SIG-M5 (cell line): ENCODE data around the gene TMEM117.
"Not testable (repeated sequence)": the region's sequence is repeated elsewhere in the genome, so short reads cannot be mapped to it uniquely, and the experiment has no call there.

Experiments
- DNase-seq: peaks from one replicate; lab custom pipeline; 2025; lab: John Stamatoyannopoulos, UW

The TMEM117 gene

DNA sequence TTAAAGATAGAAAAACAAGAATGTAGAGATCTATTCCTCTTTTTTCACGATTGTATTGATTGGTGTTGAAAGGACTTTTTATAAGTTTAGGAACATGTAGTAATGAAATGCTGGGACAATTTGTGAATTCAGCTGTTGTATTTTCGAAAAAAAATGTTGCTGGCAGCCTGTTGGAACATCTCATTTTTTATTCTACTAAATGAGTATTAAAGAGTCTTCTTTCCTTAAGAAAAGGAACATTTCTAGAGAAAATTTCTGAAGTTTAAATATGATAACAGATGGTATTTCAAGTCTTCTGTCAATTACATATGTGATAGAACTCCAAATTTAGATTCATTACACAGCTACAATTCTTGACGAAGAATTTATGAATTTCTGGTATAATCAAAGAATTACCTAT is 189.6 kb downstream of the TMEM117 start:
- DNase-seq, result no peak

DNA sequence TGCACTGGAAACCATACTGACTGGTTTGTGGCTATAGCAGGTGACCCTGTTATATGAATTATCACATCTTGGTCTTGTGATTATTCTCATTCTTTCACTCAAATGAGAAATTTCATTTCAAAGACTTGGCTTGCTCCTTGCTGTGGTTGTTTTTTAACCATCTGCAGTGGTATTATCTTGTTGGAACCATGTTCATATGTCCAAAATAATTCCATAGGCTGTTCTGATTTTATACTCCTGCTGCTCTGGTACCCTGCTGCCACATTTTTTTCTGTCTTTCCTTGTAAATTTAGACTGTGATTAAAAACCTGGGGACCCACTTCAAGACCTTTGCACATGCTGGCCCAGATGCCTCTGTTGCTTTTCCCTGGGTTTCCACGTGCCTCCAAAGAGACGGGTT is 190.2 kb downstream of the TMEM117 start:
- no peak for DNase-seq

DNA sequence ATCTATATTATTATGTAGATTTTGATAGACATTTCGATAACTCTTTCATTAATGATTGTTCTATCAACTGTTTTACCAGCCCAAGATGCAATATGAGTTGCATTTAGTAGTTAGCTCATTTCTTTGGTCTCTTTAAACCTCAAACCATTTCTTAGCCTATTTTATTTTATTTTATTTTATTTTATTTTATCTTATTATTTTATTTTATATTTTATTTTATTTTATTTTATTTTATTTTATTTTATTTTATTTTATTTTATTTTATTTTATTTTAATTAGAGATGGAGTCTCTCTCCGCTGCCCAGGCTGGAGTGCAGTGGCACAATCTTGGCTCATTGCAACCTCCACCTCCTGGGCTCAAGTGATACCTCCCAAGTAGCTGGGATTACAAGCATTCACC is 191.0 kb downstream of the TMEM117 start:
- not testable (repeated sequence) for DNase-seq

DNA sequence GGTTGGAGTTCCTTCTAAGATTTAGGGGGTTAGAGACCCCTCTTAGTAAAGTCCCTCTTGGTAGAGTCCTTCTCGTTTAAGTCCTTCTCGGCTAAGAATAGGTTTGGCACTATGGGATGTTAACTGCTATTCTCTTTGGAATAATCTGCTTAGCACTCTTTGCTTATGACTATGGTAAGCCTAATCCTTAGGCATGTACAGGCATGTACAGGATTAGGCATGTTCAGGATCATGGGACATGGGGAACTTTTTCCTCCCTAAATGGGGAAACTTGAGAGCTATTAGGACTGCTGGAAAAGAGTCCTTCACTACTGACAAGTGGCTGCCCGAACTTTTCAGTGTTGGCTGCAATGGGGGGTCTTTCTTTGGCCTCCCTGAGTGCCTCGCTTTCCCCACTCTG is 193.3 kb downstream of the TMEM117 start:
- no peak for DNase-seq

DNA sequence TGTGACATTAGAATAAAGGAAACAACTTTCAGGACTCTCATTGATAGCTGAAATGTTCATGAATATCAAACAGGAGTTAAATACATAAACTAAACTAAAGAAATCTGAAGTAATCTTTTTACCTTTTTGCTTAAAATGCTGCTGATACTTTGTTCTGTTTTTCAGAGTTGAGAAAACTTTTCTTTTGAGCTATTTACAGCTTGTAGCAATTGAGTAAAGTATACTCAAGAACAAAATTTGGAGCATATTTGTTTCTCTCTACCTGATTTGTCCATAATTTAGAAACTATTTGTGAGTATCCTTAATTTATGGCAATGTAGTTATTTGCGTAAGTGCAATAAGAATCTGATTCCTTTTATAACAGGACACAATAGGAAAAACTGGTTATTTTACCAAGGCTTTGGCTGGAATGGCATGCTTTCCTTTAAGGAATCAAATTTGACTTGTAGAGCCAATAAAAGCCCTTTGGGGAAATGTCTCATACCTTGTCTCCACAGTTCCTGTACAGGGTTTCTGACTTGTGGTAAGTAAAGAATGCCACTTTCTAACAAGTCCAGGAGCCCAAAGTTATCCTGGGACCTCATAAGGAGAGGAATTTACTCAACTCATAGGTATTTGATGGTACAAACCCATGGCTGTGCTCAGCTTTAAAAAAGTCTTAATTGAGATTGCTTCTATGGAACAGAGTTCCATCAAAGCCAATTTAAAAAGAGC is 195.7 kb downstream of the TMEM117 start:
- no peak for DNase-seq

DNA sequence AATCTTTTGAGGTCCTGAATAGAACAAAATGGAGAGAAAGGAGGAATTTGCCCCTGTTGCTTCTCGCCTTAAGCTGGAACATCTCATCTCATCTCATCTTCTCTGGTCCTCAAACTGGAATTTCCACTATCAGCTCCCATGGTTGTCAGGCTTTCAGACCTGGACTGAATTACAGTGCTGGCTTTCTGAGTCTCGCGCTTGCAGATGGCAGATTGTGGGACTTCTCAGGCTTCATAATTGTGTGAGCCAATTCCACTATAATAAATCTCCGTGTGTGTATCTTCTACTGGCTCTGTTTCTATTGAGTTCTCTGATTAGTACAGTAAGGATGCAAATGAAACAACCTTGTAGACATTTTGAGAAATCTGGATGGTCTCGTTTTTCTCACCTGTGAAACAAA is 199.0 kb downstream of the TMEM117 start:
- no peak for DNase-seq

DNA sequence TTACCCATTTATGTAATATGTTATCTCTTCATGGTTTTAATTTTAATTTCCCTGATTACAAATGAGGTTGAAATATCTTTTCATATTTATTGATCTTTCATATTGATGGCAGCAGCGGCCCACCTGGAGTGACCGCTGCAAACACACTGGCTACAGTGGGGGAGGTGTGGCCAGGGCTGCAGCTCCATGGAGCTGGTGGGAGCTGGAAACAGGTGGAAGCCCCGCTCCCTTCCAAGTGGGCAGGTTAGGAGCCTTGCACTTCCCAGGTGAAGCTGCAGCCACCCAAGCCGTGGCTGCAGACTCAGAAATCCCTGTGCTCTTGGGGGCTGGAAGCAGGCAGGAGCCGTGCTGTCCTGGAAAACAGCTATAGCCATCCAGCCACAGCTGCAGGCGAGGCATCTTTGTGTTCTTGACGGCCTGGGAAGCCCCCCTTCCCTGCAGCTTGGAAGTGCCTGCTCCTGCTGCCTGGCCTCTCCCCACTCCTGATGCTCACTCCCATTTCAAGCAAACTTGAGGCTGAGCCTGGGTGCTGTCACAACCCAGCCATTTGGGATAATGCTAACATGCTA is 201.1 kb downstream of the TMEM117 start:
- DNase-seq, result no peak

DNA sequence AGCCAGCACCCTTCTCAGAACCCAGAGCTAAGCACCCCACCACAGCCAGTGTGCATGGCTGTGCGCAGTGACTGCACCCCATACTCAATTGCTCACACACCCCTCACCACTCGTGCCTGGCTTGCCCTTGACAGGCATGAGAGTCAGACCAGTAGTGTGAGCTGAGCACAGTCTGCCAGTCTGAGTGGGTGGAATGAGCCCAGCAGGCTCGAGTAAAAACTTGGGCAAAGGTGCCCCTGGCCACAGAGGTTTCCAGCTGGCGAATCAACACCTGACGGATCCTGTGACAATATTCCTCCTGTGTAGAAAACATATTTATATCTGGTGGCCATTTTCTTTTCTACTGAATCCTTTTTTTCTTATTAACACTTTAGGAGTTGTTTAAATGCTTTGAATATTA is 202.5 kb downstream of the TMEM117 start:
- DNase-seq, result no peak

DNA sequence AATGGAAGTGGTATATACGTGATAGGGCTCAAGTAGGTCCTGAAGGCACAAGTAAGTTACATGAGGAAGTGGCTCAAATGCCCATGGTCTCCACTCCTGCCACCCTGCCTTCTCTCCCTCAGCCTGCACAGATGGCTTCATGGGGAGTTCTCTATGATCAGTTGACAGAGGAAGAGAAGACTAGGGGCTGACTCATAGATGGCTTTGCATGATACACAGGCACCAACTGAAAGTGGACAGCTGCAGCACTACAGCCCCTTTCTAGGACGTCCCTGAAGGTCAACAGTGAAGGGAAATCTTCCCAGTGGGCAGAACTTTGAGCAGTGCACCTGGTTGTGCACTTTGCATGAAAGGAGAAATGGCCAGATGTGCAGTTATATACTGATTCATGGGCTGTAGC is 208.6 kb downstream of the TMEM117 start:
- not testable (repeated sequence) for DNase-seq

DNA sequence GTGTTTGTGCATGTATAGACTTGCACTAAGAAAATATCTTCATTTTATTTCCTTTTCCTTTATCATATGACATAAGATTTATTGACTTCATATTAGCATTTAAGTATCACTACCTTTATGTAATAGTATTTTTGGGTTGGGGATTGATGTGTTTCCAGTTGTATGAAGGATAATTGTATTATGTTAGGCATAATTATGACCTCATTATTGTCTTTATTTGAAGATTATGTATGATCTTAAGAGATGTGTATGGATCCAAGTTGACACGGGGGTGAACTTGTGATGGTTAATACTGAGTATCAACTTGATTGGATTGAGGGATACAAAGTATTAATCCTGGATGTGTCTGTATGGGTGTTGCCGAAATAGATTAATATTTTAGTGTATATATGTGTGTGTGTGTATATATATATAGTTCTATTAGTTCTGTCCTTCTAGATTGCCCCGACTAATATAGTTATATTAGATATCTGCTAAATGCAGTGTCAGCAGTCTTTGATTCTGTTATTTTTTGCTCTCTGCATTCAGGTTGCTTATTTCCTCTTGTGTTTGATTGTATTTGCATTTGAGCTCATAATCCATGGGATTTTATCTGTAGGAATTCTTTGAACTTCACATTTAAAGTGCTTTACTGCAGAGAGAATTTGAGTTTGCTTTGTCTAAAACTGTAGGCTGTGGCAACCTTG is 211.0 kb downstream of the TMEM117 start:
- no peak for DNase-seq

DNA sequence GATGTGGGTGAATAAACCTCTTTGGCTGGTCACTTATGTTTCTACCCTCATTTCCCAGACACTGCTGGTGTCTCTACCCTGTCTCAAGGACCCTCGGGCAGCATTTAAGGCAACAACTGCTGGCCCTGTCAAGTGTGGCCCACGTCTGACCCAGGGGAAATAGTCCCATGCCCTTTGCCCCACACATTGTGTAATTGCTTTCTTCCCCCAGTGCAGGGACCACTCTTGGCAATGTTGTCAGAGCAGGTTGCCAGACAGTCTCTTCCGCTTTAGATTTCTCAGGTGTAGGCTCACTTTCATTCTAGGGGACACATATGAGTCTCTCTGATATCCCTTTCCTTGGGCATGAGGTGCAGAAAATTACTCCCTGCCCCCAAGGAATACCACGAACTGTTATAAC is 216.7 kb downstream of the TMEM117 start:
- no peak for DNase-seq

DNA sequence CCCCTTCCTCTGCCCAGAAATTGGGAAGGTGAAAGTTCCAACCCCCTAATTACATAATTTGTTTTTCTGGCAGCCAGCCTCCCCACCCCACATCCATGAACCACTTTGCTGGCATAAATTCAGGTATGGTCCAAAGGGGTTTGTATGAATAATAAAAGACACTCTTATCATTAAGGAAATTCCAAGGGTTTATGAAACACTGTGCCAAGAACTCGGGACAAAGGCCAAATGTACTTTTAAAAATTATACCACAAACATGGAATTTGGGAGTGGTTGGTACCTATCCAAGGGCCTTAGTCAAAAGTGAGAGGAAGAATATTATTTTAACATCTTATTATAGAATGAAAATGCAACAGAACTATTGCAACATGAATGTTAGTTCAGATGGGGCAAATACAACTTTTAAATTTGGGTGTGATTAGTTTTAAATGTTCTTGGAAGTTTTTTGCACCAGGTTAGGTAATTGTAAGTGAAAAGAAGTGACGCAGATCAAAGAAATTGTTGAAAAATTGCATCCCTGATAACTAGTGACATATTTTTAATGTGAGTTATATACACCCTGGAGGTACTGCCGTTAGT is 217.8 kb downstream of the TMEM117 start:
- DNase-seq, result no peak

DNA sequence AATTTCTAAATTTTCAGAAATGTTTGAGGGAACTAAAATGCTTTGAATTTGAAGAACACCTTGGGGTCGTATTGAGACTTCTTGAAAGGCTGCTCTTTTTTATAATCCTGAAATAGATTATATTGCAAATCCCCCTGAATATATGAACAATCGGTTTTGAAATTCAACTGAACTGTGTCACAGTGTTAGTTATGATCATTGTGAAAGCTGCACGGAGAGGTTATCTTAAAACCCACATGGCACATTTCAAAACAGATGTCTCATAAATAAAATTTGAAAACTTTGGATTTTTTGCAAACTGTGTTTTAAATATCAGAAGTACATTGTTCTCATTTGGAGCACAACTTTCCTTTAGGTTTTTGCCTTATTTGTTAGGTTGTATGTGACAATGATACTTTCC is 218.4 kb downstream of the TMEM117 start:
- no peak for DNase-seq

DNA sequence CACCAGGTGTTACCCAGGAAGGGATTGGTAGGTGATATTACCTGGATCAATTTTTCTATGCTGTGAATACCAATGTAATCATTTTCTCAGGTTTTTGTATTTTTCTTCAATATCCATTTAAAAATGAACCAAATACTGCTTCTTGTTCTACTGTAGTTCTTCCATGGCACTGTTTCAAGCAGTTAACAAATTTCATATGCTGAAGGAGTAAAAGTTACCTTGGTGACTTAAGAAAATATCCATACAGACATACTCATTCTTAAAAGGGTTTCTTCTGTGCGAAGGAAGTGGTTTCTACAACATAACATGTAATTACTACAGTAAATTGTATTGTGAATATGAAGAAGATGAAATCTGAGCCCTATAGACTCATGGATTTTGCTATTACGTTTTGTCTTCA is 222.5 kb downstream of the TMEM117 start:
- DNase-seq, result no peak

DNA sequence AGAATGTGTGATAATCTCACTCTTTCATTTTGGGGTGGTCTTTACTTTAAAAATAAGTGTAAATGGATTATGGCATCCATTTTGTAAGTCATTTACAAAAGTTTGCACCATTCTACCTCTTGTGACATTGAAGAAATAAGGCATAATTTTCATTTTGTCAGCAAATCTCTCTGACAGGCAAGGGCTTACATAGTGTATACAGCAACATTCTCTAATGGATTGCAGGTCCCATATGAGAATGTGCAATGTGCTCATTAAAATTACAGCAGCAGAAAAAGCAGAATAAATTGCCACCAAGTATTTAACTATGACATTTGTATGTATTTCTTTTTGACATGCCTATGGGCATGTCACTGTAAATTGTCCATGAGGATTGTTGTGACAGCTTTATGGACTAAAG is 223.6 kb downstream of the TMEM117 start:
- no peak for DNase-seq

DNA sequence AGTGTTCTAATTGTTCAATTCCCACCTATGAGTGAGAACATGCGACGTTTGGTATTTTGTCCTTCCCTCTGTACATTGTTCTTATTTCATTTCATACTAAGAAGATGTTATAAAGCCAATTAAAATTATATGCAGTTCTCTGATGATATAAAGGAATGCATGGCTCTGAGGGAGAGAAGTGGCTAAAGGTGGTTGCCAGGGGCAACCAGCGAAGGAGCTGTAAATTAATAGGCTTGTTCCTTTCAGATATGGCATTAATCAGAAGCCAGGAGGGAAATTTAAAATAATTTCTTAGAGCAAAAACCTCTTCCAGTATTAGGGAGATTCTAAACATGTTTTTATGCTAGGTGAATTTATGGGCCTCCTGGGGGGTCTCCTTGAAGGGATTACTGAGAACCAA is 227.8 kb downstream of the TMEM117 start:
- DNase-seq, result no peak

DNA sequence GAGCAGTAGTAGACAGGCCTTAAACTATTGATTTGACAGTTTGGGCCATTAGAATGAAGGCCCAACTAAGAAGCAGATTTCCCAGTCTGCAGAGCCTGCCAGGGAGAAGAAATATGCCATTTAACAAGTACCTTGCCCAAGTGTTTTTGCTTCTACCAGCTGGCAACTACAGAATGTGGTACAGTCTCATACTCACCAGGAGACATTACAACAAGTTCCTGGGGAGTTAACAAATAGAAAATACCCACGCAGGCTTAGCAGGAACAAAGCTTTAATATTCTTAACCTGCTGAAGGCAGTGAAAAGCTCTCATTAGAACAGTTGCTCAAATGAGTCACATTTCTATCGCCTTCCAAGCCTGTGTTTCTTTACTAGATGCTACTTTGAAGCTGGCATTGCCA is 241.0 kb downstream of the TMEM117 start:
- no peak for DNase-seq

DNA sequence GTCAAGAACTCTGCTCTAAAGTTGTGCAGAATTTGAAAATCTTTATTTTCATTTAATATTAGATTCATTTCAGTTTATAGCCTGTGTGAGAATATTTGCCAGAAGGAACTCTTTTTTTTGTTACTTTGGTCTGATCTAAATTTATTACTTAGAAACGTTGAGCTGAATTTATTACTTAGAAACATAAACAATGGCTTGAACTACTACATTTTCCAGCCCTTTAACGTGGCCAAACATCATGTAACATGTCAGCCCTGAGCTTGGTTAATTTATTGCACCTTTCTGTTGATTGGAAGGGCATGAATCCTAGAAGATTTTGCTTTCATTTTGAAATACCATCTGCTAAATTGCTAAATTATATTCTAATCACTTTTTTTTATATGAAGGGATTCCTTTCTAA is 241.4 kb downstream of the TMEM117 start:
- no peak for DNase-seq

DNA sequence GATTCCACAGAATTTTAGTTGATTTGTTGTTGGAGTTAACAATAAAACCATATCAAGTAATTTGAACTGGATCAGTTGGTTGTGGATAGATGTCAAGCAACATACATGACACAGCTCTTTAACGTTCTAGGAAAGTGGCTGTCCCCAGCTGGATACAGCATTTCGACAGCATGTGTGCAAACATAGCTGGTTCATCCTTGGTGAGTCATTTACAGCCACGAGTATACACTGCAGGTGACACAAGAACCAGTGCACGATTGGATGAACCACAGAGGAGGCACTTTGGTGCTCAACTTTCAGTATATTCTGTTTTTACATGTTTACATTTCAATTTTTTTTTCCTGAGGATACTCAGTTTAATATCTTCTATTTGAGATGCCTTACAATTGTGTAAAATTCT is 242.4 kb downstream of the TMEM117 start:
- no peak for DNase-seq

DNA sequence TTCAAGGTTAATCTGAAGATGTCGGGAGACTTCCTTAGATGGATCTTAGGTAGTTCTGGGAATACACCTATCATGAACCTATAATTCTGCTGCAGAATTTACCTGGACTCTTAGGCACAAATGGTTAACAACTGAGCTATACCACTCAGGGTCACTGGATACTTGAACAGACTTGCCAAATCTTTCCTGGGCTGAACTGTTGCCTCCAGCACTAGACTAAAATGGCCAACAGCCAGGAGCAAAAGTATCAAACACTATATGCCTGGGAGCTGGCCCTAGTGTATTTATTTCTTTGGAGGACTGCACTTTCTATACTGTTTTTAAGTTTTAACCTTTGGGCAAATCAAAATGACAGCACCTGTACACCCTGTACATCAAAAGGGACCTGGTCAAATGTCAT is 252.8 kb downstream of the TMEM117 start:
- no peak for DNase-seq

DNA sequence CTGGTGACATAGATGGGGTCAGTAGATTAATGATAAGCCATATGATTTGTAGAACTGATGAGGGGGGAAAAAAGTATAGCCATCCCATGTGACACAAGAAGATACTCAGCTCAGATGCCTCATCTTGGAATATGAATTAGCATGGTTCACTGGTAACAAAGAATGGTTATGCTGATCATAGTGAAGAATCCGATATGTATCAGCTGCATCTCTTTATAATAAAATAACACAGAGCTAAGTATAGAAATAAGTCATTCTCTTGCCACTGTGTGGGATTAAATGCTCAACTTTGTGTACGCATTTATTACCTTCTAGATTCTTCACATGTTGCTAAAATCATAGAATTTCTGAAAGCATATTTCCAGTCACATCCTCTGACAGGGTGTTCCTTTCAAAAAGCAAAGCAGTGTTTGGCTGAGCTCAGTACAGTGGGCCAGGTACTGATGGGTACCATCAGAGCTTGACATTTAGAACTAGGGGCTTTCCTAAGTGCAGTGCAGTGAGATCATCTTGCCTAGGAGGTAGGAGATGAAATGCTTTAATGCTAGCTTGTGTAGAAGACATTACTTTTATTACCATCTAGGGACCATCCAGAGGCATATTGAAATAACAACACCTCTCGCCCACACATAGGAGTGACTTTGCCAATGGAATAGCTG is 256.2 kb downstream of the TMEM117 start:
- DNase-seq, result no peak

DNA sequence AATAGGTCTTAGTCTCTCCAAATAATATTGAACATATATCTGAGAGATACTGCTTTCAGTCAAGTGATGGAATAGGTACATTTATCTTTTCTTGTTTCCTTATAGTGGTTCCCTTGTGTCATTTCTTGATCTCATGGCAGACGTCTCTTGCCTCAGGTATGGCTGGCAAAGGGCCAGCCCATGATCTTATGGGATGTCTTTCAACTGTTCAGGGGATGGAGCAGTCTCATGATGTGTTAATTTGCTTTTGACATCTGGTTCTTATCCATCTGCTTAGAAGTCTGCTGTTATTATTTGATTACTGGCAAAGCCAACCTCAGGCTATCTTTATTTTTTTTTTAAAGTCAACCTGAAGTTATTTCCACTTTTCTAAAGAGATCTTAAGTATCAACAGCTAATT is 262.9 kb downstream of the TMEM117 start:
- no peak for DNase-seq

DNA sequence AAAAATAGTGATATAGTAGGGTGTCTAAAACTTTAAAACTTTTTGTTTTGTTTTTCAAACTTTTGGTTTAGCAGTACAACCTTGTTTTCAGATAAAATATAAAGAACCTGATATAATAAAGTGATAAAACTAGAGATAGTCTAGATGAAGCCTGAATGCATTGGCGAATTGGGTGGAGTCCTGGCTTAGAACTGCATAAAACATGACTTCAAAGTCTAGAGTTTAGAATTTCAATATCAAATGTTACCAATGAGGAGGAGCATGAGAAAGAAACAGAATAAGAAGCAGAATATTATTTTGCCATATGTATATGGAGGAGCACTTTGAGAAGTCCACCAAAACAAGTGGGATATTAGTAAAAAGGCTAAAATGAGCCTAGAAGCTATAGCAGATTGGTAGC is 263.6 kb downstream of the TMEM117 start:
- DNase-seq, result no peak
